ENCODE data around the gene GREB1. TPM values are rescaled to one million over a fixed set of nuclear protein-coding genes. Genes with fewer than 3 reads are reported as not detected.
A peak's percentile ranks its signal among the peaks of the same experiment; 100 is the strongest.

The GREB1 gene
- total and polyA plus RNA-seq, 2 of the 13 experiments (the other 11 are each of a cell fraction or from before 2014, with no cell fraction given) = 31.3 to 61.2 TPM

DNA sequence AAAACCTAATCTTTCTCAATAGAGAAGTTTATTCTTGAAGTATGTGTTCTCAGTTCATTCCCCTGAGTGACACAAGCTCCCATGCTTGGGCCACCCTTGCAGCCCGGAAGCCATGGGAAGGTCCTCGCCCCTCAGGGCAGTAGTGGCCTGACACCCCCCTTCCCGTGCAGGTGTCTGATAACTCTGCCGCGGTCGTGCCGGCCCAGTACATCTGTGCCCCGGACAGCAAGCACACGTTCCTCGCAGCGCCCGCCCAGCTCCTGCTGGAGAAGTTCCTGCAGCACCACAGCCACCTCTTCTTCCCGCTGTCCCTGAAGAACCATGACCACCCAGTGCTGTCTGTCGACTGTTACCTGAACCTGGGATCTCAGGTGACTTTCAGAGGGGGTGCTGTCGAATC is 103.7 kb downstream of the GREB1 start (continued):
- TF ChIP-seq, protein P1, sequence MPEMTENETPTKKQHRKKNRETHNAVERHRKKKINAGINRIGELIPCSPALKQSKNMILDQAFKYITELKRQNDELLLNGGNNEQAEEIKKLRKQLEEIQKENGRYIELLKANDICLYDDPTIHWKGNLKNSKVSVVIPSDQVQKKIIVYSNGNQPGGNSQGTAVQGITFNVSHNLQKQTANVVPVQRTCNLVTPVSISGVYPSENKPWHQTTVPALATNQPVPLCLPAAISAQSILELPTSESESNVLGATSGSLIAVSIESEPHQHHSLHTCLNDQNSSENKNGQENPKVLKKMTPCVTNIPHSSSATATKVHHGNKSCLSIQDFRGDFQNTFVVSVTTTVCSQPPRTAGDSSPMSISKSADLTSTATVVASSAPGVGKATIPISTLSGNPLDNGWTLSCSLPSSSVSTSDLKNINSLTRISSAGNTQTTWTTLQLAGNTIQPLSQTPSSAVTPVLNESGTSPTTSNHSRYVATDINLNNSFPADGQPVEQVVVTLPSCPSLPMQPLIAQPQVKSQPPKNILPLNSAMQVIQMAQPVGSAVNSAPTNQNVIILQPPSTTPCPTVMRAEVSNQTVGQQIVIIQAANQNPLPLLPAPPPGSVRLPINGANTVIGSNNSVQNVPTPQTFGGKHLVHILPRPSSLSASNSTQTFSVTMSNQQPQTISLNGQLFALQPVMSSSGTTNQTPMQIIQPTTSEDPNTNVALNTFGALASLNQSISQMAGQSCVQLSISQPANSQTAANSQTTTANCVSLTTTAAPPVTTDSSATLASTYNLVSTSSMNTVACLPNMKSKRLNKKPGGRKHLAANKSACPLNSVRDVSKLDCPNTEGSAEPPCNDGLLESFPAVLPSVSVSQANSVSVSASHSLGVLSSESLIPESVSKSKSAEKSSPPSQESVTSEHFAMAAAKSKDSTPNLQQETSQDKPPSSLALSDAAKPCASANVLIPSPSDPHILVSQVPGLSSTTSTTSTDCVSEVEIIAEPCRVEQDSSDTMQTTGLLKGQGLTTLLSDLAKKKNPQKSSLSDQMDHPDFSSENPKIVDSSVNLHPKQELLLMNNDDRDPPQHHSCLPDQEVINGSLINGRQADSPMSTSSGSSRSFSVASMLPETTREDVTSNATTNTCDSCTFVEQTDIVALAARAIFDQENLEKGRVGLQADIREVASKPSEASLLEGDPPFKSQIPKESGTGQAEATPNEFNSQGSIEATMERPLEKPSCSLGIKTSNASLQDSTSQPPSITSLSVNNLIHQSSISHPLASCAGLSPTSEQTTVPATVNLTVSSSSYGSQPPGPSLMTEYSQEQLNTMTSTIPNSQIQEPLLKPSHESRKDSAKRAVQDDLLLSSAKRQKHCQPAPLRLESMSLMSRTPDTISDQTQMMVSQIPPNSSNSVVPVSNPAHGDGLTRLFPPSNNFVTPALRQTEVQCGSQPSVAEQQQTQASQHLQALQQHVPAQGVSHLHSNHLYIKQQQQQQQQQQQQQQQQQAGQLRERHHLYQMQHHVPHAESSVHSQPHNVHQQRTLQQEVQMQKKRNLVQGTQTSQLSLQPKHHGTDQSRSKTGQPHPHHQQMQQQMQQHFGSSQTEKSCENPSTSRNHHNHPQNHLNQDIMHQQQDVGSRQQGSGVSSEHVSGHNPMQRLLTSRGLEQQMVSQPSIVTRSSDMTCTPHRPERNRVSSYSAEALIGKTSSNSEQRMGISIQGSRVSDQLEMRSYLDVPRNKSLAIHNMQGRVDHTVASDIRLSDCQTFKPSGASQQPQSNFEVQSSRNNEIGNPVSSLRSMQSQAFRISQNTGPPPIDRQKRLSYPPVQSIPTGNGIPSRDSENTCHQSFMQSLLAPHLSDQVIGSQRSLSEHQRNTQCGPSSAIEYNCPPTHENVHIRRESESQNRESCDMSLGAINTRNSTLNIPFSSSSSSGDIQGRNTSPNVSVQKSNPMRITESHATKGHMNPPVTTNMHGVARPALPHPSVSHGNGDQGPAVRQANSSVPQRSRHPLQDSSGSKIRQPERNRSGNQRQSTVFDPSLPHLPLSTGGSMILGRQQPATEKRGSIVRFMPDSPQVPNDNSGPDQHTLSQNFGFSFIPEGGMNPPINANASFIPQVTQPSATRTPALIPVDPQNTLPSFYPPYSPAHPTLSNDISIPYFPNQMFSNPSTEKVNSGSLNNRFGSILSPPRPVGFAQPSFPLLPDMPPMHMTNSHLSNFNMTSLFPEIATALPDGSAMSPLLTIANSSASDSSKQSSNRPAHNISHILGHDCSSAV (CRISPR knock-in tag; IDR thresholded peaks at IDR 0.05; ENCODE audit: borderline replicate concordance) = no peak
- TF ChIP-seq PHB2 (IDR thresholded peaks at IDR 0.05; ENCODE audit: partially characterized antibody) (no peak), NFYC (CRISPR knock-in tag; IDR thresholded peaks at IDR 0.05) (no peak)

DNA sequence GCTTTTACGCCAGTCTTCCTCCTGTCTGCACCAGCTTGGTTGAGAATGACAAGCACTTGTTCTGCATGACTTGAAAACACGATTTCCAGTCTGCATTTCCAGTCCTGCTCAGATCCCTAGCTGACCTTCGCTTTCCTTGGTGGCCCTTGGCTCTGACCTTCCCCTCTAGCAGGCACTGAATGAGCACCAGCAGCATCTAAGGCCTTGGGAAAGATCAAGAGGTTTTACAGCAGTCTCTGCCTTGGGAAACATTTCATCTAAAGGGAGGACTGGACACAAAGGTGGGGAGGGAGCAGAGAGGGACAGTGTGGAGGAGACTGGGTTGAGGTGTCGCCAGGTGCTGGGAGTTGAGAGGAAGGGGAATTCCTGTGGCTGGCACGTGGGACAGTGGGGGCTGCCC is 105.7 kb downstream of the GREB1 start:
- WGBS (ENCODE audit: low lambda C conversion rate) = 98% methylated on average over 5 of the region's 5 CpGs
- no peak overlapping the region for H3K27ac ChIP-seq (ENCODE audit: extremely low read length, insufficient read depth, low read length)
- ATAC-seq (peak; percentile 7; the same call in 1 of the 3 replicates), DNase-seq (ENCODE audit: low spot score) (no peak), FAIRE-seq (no peak)
- H3K9ac ChIP-seq (ENCODE audit: insufficient read depth, low read depth, low read length) = no peak overlapping the region
- no peaks in the 10 kb centered on the region for H3K27me3 ChIP-seq (ENCODE audit: control insufficient read depth in 1 of 2, insufficient read depth in 2 of 2, low read length in 2 of 2)
- in situ Hi-C loops (cut with HindIII; ENCODE audit: extremely low pct_ligation_motif_present, low pct_unique_long_range_greater_than_20kb) (no loop called here), intact Hi-C loops (cut with micrococcal nuclease; ENCODE audit: unreplicated experiment) (no loop called here)
- POLR2A ChIA-PET = no interaction called here
- H3K4me3 ChIP-seq (replicated peaks in 1 of 3; ENCODE audit: insufficient read depth in 1 of 3, low read depth in 2 of 3, low read length in 3 of 3) = no peak overlapping the region
- no peak for TF ChIP-seq SALL1 (CRISPR knock-in tag; IDR thresholded peaks at IDR 0.05)
- 0 out of 4 replicates have a peak, but pooled peaks of 1 of the 2 experiments have one; percentile 22 for TF ChIP-seq POLR2A (IDR thresholded peaks at IDR 0.05; ENCODE audit: insufficient read depth in 1 of 2, low read depth in 2 of 2, low read length in 2 of 2)
- TF ChIP-seq RBM22 (optimal IDR thresholded peaks at IDR 0.05; ENCODE audit: low read length) = peak; percentile 68
- H3K4me1 ChIP-seq (ENCODE audit: insufficient read depth, low read length) = no peaks in the 10 kb centered on the region
- H3K9me3 ChIP-seq (ENCODE audit: low read length) = no peaks in the 10 kb centered on the region
- H4K20me1 ChIP-seq (ENCODE audit: insufficient read depth, low read length) = no peaks in the 10 kb centered on the region
- H3K4me2 ChIP-seq (ENCODE audit: low read depth, low read length) = no peak overlapping the region
- H3K36me3 ChIP-seq (replicated peaks in 1 of 2; ENCODE audit: control insufficient read depth in 1 of 2, insufficient read depth in 2 of 2, low read length in 2 of 2) = peaks cover 59 to 90% of the 10 kb centered on the region in 2 experiments
- H2AFZ ChIP-seq (ENCODE audit: low read length) = no peak overlapping the region
- H3K79me2 ChIP-seq (ENCODE audit: insufficient read depth, low read length) = no peaks in the 10 kb centered on the region
- CTCF ChIA-PET (ENCODE audit: low intra/inter-chr PET ratio, low total read pairs) = no interaction called here
- no TSS peak for BruUV-seq (replicated peaks)

All from HepG2 (cell line).